NCI-H82 (cell line): ENCODE results near the gene SIRT7.
A peak's percentile ranks its signal among the peaks of the same experiment; 100 is the strongest.

Experiments used
- DNase-seq: peaks from one replicate; lab custom pipeline; 2025; lab: John Stamatoyannopoulos, UW

Gene SIRT7

GRCh38 chr17:81917565-81918332 lies at the start of gene SIRT7:
Gene SIRT7 (minus strand): TSS chr17:81918176. CDS start chr17:81918131, 45 bp downstream.
- peak; percentile 90 for DNase-seq

- DNase-seq = no peak
These were observed 49.2 kb upstream of the SIRT7 start for GRCh38 chr17:81967244-81967532.

DNA sequence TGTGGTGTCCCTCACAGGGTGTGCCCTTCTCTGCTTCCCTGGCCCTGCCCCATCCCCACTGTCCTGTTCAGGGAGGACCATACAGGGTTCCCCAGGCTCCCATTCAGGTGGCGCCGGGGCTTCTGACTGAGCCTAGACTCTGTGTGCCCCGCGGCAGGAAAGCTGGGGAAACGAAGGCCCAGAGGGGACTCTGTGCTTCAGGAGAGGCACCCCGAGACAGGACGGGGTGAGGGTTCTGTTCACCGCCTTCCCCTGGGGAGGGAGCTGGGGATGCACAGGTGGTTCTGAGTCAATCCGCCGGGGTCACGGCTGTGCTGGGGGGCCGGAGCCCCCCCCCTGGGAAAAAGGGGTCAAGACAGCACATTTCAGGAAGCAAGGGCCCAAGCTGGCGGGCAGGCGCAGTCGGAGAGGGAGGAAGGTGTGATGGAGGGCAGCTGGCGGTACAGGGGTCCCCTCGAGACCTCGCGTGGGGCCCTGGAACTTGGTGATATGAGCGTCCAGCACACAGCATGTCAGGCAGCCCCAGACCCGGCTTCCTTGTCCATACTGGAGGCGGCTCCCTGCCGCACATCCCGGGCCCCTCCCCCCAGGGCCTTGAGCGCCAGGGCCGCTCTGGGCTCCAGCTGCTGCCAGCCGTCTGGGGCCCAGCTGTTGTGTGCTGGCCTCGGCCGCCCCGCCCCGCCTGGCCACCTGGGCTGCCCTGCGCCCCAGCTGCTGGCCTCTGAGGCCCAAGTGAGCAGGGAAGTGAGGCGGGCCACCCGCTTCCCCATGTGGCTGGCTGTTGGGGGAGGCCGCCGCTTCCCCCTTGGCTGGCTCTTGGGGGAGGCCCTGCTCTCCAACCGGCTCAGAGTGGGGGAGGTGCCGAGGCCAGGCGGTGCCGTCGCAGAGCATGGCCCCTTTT lies 48.6 kb upstream of the SIRT7 start:
- peak; percentile 96 for DNase-seq

GRCh38 chr17:81964081-81964849 lies 46.3 kb upstream of the SIRT7 start:
- no peak for DNase-seq

DNA sequence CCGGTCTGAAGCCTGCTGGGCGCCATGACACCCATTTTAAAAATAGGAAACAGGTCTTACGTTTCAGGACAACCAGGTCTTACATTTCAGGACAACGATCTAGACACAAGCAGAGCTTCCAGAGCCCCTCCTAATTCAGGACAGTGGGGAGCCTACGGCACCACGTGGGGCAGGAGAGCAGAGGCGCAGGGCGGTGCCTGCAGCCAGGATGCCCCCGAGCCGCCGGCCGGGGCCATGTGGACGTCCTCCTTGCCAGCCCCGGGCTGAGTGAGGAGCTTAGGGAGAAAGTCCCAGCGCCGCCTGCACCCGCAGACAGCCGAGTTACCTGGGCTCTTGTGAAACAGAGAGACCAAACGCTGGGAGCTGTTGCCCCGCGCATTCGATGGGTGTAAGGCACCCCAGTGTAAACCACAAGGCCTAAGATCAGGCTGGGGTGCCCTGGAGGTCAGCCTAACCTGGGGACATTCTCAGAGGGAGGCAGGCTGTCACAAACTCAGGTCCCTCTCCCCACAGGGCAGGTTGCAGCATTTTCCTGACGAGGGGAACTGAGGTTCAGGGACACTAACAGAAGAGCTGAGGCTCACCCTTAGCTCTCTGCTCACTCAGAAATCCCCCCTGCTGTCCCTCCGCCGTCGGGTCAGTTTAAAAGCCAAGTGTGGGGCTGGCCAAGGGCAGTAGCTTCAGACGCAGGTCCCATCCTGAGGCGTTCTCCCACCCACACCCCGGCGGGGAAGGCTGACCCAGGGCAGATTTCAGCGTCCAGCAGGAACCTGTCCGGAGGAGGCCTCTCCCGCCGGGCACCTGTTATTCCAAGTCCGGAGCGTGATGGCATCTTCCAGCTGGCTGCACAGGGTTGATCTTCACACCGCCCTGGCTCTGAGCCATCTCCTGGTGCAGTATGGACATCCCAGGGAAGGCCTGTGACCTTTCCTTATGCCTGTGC lies 44.8 kb upstream of the SIRT7 start:
- no peak for DNase-seq

DNA sequence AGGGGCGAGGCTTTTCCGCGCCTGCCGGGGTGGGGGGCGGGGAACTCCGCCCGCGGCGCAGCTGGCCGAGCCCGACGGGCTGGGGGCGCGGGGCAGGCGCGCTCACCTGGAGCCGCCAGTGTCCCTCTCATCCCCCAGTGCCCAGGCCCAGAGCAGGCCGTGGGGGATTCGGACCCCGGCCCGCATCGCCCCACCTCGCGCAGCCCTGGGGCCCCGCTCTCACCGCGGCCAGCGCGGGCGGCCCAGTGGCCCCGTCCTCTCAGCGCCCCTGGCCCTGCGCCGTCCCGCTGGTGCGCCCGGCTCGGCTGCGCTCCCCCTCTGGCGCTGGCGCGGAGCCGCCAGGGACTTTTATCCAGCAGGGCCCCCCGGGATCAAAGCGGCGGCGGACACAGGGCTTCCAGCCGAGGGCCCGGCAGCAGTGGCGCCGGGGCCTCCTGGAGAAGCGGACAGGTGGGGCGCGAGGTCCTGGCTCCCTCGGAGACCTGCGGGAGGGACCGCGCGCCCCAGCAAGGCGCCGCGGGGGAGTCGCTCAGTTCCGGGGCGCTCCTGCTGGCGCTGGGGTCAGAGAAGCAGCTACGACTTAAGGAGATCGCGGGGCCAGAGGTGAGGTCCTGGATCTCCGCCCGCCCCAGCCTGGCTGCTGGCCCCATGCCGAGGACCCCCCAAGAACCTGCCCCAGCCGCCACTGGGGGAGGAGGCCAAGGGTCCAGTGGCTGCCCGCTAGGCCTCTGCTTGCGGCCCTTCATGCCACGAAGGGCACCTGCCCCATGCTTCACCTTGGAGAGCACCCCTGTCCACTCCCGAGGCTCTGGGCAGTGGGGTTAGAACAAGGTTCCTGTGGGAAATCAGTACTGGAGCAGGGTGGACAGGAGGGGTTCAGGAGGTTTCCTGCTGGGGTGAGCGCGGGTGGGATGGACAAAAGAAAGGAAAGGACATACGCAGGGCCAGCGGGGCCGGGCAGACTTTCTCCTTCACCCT lies 43.8 kb upstream of the SIRT7 start:
- no peak for DNase-seq

DNA sequence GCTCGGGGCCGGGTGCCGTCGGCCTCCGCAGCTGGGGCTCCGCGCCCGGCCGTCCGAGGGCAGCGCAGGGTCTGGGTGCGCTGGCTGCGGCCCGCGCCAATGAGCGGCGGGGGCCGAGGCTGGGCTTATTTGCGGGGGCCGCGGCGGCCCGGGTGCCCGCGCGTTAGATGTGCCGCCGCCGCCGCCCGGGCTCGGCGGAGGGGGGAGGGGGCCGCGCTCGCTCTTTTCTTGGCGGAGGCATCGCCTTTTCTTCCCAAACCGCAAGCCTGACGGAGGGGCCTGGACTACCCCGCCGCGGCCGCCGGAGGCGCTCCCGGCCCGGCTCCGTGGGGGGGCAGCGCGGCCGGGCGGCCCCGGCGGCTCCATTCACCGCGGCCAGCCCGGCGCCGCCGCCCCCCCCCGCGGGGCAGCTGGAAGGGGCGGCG lies 43.1 kb upstream of the SIRT7 start, which contains the start of gene NOTUM:
Gene NOTUM (minus strand): TSS at position 101 of the 425 bp plus-strand sequence. CDS start 278 bp downstream, outside the sequence.
- peak; percentile 68 for DNase-seq

GRCh38 chr17:81960130-81960958 lies 42.4 kb upstream of the SIRT7 start:
- DNase-seq = peak; percentile 41

DNA sequence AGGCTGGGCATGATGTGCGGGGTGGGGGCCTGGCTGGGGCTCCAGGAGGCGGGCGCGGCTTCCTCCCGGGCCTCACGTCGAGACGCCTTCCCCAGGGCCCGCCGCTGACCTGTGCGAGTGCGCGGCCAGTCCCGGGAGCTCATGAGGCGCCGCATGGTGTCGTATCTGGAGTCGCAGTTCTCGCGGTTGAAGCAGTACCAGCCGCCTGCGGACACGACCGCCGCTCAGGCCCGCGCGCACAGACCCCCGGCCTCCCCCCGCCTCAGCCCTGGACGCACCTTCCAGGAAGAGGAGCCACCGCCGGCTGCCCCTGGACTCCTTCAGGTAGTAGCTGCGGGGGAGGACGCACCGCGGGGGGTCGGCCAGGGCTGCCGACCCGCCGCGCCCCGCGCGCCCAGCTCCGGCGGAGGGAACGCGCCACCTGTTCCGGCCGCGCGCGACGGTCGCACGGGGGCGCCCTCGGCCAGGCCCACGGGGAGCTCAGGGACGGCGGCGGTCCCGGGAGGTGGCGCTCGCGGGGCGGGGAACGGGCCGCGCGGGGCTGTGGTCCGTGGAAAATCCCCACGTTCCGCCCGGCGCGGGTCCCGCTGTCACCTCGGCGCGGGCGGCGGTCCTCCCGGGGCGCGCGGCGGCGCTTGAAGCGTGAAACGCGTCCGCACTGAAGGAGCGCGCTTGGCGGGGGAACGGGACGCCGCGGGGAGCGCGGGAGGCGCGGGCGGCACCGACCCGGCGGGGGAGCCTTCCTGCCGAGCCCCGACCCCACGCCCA lies 41.6 kb upstream of the SIRT7 start:
- DNase-seq = peak; percentile 80

DNA sequence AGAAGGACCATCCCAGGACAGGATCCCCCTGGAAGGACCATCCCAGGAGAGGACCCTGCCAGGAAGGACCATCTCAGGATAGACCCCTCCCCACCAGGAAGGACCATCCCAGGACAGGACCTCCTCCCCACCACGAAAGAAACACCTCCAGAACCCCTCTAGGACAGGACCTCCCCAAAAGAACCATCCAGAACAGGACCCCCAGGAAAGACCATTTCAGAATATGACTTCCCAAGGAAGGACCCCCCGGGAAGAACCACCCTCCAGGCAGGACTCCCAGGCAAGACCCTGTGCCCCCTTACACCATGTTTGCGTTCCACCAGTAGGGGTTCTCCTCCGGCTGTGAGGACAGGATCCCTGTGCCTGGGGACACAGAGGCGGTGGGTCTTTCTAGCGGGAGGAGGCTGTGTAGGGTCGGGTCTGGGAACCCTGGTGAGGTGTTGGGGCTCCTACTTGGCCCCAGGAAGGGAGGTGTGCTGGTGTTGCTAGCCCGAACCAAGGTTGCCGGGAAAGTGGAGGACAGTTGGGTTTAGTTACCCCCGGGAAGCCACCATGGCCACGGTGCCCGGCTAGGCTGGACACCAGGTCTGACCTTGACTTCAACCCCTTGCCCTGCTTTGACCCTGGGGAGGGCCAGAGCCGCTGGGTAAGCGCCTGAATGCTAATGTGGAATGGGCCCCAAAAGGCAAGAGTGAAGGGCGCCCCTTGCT lies 40.8 kb upstream of the SIRT7 start:
- DNase-seq = peak; percentile 36

DNA sequence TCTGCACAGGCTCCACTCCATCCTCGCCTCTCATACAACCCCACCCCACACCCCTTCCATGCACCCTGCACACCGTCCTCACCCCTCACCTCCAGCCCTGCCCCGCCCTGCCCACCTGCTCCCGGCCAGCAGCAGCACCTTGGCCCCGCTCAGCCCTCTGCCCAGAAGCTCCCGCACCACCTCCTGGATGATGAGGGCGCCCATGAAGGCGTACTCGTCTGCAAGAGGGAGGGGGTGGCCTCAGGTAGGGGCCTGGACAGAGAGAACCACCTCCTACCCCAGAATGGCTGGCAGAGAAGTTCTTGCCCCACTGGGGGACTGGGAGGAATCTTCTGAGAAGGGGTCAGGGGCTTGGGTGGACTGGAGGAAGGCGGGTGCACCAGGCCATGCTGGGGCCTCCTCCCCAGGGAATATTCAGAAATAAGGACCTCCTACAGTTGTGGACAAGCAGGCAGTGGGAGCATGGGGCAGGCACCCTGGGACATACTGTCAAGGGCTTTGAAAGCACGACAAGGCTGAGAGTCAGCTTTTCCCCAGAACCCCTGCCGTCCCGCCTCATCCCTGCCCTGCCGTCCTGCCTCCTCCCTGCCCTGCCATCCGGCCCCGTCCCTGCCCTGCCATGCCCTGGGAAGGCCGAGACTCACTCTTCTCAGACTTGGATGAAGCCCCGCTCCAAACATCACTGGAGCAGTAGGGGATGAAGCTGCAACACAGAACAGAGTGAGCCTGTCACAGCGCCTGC lies 39.9 kb upstream of the SIRT7 start:
- no peak for DNase-seq

- DNase-seq = no peak
These were observed 38.9 kb upstream of the SIRT7 start for GRCh38 chr17:81956607-81957589.

GRCh38 chr17:81955756-81956544 lies 38.0 kb upstream of the SIRT7 start:
- no peak for DNase-seq

DNA sequence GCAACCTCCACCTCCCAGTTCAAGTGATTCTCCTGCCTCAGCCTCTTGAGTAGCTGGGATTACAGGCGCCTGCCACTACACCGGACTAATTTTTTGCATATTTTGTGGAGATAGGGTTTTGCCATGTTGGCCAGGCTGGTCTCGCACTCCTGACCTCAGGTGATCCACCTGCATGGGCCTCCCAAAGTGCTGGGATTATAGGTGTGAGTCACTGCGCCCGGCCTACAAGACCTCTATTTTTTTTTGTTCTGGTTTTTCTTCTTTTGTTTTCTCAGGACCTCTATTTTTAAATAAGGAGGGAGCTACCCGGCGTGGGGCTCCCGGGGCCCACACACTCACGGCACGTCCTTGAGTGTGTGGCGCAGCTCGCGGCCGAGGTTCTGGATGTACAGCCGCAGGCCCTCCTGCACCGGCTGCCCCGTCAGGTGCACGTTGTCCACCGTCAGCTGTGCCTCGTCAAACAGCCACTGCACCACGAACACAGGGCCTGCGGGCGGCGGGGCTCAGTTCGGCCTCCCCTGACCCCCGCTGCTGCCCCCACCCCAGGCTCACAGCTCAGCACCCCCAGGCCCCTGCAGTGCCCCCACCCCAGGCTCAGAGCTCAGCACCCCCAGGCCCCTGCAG lies 37.2 kb upstream of the SIRT7 start:
- no peak for DNase-seq
